Fibroblast of pulmonary artery (primary cell): ENCODE results near the gene KRTAP10-10.
"Not testable (repeated sequence)": the region's sequence is repeated elsewhere in the genome, so short reads cannot be mapped to it uniquely, and the experiment has no call there.

Experiments
- DNase-seq: peaks from one replicate; pipeline ENCODE4 v3.0.0-alpha.2; 2010; ENCODE audit warnings: low read depth
- H3K4me3 ChIP-seq: replicated peaks from 2 replicates; pipeline ENCODE4 v1.5.1; 2011; ENCODE audit warnings: low read depth, mild to moderate bottlenecking, control low read depth, low read length, moderate library complexity
- TF ChIP-seq, protein P1 (sequence below): IDR thresholded peaks from 2 replicates; pipeline ENCODE4 v1.5.1; 2011; ENCODE audit warnings: mild to moderate bottlenecking, control low read depth, low read length, inconsistent platforms; ENCODE audit errors: missing control alignments

KRTAP10-10 gene

DNA sequence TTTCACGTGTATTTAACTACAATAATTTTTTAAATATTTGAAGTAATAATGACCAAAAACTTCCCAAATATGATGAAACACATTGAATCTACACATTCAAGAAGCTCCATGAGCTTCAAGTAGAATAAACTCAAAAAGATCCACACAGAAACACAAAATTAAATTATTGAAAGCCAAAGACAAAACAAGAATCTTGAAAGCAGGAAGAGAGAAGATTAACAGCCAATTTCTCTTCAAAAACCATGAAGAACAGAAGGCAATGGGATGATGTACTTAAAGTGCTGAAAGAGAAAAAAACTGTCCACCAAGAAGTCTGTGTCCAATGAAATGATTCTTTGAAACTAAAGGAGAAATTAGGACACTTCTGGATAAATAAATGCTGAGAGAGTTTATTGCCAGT, 5.1 kb upstream of the KRTAP10-10 start:
- TF ChIP-seq, protein P1, sequence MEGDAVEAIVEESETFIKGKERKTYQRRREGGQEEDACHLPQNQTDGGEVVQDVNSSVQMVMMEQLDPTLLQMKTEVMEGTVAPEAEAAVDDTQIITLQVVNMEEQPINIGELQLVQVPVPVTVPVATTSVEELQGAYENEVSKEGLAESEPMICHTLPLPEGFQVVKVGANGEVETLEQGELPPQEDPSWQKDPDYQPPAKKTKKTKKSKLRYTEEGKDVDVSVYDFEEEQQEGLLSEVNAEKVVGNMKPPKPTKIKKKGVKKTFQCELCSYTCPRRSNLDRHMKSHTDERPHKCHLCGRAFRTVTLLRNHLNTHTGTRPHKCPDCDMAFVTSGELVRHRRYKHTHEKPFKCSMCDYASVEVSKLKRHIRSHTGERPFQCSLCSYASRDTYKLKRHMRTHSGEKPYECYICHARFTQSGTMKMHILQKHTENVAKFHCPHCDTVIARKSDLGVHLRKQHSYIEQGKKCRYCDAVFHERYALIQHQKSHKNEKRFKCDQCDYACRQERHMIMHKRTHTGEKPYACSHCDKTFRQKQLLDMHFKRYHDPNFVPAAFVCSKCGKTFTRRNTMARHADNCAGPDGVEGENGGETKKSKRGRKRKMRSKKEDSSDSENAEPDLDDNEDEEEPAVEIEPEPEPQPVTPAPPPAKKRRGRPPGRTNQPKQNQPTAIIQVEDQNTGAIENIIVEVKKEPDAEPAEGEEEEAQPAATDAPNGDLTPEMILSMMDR = no peak
- H3K4me3 ChIP-seq = no peak overlapping the region
- no peak for DNase-seq

GRCh38 chr21:44636209-44637017, 743 bp upstream of the KRTAP10-10 start:
- DNase-seq = no peak
- TF ChIP-seq, protein P1 = no peak
- H3K4me3 ChIP-seq = no peak overlapping the region

DNA sequence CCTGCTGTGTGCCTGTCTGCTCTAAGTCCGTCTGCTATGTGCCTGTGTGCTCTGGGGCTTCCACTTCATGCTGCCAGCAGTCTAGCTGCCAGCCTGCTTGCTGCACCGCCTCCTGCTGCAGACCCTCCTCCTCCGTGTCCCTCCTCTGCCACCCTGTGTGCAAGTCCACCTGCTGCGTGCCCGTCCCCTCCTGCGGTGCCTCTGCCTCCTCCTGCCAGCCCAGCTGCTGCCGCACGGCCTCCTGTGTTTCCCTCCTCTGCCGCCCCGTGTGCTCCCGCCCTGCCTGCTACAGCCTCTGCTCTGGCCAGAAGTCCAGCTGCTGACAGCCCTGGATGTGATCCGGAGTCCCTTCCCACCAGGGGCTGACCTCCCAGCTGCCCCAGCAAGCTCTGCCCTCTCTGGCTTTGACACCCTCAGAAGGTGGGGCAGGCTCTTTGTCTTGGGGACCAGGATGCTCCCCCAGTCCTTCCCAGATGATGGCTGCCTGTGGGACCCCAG, 744 bp downstream of the KRTAP10-10 start:
- not testable (repeated sequence) for DNase-seq, H3K4me3 ChIP-seq

GRCh38 chr21:44638506-44639330, 1.6 kb downstream of the KRTAP10-10 start:
- H3K4me3 ChIP-seq, DNase-seq: not testable (repeated sequence)

- no peak for DNase-seq
- H3K4me3 ChIP-seq = no peak overlapping the region
- TF ChIP-seq, protein P1 = no peak
These were observed 2.1 kb downstream of the KRTAP10-10 start for GRCh38 chr21:44639331-44639655.

- TF ChIP-seq, protein P1 = no peak
- no peak for DNase-seq
- H3K4me3 ChIP-seq = no peak overlapping the region
These were observed 3.6 kb downstream of the KRTAP10-10 start for GRCh38 chr21:44640761-44641160.

- no peak overlapping the region for H3K4me3 ChIP-seq
- DNase-seq = no peak
- TF ChIP-seq, protein P1 = no peak
These were observed 6.7 kb downstream of the KRTAP10-10 start for GRCh38 chr21:44643741-44644310.
